Measurements from ENCODE around the gene CPB1.

CPB1 gene

DNA sequence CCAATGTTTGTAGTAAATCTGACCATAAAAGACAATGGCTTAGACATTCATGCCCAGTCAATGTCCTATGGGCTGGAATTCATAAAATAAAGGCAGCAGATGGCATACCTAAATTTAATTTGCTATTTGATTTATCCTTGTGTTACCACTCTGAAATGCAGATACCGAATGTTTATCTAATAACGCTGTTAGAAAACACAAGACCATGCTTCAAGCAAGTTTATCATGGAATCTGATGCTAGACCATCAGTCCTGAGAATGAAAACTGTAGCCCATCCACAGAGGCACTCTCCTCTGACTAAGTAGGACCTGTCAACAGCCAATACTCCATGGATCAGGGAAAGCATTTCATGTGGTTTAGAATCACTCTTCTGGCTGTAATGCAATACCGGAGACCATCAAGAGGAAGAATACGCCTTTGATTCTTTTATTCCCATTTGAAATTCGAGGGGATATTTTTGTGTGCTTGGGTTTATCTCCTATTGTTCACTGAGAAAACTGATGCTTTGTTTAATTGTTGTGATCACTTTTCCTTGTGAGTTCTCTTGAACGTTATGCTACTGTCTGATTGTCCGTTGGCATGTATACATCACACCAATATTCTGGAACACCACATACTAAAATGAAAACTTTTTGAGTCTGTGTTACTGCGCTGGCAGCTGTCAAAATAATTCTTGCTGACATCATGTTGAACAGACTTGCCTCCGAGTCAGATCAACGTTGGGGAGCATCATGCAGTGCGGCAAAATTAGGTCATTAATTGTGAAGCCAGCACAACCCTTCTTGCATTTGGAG lies 12.1 kb upstream of the CPB1 start:
- DNase-seq (ENCODE audit: low read depth in 2 of 2) = no peak
- no peak overlapping the region for H3K4me3 ChIP-seq (replicated peaks in 1 of 2; ENCODE audit: low read depth in 2 of 2, low read length in 2 of 2)
- TF ChIP-seq, protein P1, sequence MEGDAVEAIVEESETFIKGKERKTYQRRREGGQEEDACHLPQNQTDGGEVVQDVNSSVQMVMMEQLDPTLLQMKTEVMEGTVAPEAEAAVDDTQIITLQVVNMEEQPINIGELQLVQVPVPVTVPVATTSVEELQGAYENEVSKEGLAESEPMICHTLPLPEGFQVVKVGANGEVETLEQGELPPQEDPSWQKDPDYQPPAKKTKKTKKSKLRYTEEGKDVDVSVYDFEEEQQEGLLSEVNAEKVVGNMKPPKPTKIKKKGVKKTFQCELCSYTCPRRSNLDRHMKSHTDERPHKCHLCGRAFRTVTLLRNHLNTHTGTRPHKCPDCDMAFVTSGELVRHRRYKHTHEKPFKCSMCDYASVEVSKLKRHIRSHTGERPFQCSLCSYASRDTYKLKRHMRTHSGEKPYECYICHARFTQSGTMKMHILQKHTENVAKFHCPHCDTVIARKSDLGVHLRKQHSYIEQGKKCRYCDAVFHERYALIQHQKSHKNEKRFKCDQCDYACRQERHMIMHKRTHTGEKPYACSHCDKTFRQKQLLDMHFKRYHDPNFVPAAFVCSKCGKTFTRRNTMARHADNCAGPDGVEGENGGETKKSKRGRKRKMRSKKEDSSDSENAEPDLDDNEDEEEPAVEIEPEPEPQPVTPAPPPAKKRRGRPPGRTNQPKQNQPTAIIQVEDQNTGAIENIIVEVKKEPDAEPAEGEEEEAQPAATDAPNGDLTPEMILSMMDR (IDR thresholded peaks at IDR 0.05; ENCODE audit: low read depth, low read length) = no peak

DNA sequence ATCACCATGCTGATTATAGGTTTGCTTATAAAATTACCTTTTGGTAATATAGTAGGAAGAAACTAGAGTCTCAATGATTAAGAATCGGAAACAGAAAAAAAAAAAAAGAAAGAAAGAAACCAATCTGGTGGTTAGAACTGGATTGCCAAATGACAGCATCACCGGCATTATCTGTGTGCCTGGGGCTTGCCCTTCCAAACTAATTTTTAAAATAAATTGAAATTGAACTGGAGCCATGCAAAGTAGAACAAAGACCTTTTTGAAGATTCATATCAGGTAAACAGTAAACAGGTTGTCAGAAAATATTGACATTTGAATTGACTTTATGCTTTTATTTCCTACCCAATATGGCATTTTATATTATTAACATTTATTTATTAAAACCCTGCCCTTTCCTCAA lies 11.2 kb upstream of the CPB1 start:
- no peak for DNase-seq (ENCODE audit: low read depth in 2 of 2)
- TF ChIP-seq, protein P1 (IDR thresholded peaks at IDR 0.05; ENCODE audit: low read depth, low read length) = no peak
- H3K4me3 ChIP-seq (replicated peaks in 1 of 2; ENCODE audit: low read depth in 2 of 2, low read length in 2 of 2) = no peak overlapping the region

DNA sequence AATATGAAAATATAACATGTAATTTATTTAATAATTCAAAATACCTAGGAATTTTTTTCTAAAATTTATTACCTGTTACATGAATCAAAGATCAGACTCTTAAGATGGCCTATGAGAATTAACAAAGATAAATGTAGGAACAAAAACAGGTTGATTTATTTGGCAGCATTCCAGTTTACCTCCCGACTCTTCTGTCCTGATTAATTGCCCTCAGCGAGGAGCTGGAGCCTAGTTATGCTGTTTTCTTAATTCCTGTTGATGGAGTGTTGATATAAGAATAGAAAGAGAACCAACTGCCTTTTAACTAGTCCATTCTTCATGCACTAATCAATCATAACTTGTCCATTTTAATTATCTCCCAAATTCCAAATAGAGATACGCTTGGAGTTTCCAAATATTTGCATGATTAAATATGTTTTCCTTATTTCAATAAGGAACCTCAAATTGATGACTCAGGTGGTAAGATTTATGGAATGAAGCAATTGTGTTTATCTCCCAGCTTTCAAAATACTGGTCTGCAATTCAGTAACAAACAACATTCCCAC lies 10.6 kb upstream of the CPB1 start:
- H3K4me3 ChIP-seq (replicated peaks in 1 of 2; ENCODE audit: low read depth in 2 of 2, low read length in 2 of 2) = no peak overlapping the region
- DNase-seq (ENCODE audit: low read depth in 2 of 2) = no peak
- TF ChIP-seq, protein P1 (IDR thresholded peaks at IDR 0.05; ENCODE audit: low read depth, low read length) = no peak

DNA sequence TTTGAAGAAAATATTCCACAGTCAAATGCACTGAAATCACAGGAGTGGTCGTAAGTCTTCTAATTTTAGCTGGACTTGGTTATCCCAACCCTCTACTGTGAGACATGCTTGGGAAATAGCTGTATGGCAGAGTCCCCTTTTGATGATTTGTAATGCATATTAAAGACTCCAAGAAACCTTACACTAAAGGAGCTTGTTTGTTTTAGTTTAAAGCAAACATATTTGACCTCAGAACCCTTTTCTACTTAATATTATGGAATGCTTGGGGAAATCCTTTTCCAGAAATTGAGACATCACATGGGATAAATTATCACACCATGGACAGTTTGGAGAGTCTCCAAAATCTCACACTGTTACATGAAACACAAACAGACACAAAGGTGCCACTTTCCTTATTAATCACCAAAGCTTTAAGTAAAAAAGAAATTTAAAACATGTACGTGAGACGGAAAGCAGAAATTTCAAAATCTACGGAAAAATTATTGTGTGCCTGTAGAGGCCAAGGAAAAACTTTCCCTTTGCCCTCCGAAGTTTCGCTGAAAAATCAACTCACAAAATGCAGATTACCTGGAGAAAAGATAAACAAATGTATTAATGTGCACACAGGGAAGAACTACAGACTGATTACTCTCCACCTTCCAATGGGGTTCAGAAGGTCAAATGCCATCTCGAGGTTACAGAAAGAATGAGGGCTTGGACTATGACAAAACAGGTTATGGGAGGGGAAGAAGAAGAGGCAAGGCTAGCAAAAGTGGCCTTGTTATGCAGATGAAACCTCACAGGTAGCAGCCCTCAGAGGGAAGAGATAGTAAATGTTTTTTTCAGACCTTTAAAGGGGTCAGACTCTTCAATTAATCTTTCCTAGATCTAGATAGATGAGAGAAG lies 7.0 kb upstream of the CPB1 start:
- TF ChIP-seq, protein P1 (IDR thresholded peaks at IDR 0.05; ENCODE audit: low read depth, low read length) = no peak
- no peak for DNase-seq (ENCODE audit: low read depth in 2 of 2)
- no peak overlapping the region for H3K4me3 ChIP-seq (replicated peaks in 1 of 2; ENCODE audit: low read depth in 2 of 2, low read length in 2 of 2)

DNA sequence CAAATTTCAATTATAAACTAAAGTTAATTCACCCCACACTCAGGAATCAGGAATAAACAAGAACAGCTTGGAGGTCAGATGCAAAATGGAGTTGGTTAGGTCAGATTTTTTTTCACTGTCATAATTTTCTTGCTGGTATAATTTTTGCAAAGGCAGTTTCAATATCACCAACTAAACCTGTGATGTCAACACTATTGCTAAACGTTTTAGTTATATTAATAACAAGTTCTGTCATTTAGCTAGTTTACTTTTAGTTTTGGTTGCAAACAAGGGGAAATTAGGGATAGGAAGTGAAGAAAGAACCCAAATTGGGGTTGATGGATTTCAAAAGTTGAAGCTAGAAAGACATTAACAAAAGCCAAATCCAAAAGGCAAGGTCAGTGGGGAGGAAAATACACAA lies 4.6 kb upstream of the CPB1 start:
- no peak overlapping the region for H3K4me3 ChIP-seq (replicated peaks in 1 of 2; ENCODE audit: low read depth in 2 of 2, low read length in 2 of 2)
- TF ChIP-seq, protein P1 (IDR thresholded peaks at IDR 0.05; ENCODE audit: low read depth, low read length) = no peak
- no peak for DNase-seq (ENCODE audit: low read depth in 2 of 2)

DNA sequence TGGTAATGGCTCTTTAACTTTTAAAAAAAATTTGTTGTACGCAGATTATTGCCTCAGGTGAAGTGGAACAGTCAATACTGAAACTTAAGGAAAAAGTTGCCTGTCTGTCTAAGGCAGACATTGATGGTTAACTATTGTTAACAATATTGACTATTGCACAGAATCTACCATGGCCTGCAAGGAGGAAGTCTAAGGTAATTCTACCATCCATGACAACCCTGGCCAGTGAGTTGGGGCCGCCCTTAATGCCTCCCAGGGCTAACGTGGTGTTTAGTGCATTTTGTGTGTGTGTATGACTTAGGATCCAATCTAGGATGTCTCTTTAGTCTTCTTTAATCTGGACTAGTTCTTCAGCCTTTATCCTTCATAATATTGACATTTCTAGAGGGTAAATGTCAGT lies 2.1 kb upstream of the CPB1 start:
- no peak for DNase-seq (ENCODE audit: low read depth in 2 of 2)
- TF ChIP-seq, protein P1 (IDR thresholded peaks at IDR 0.05; ENCODE audit: low read depth, low read length) = no peak
- H3K4me3 ChIP-seq (replicated peaks in 1 of 2; ENCODE audit: low read depth in 2 of 2, low read length in 2 of 2) = no peak overlapping the region
